Measurements from ENCODE around the gene MNX1. TPM values are rescaled to one million over a fixed set of nuclear protein-coding genes. Genes with fewer than 3 reads are reported as not detected.

MNX1 gene
- total and polyA plus RNA-seq, 2 donors (not counting 3 experiments of a cell fraction or from before 2014, with no cell fraction given), result not detected

DNA sequence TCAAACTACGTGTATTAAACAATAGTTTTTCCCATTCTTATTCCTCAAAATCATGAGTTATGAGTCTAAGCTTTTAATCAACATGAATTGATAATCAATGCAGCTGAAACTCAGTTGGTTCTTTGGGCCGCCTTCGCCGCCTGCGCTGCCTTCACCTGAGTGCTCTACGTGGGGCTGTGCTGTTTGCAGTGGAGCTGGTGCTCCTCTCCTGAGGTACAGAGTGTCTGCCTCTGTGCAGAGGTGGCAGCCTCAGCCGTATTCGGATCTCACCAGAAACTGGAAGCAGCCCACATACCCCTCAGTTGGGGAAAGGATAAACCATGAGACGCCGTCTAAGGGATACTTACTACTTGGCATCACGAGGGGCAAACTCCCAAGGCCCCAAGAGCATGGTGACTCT lies 45.5 kb downstream of the MNX1 start:
- Histone ChIP-seq H3K79me2 (ENCODE audit: control insufficient read depth, insufficient read depth, low read length) (peaks cover 2% of the 10 kb centered on the region), H3K27ac (ENCODE audit: insufficient read depth, low read depth, low read length) (no peak overlapping the region), H4K20me1 (replicated peaks; ENCODE audit: control insufficient read depth, extremely low read depth, insufficient read depth, low read length) (no peaks in the 10 kb centered on the region), H3K9me3 (replicated peaks; ENCODE audit: control insufficient read depth, insufficient read depth, low read length) (no peaks in the 10 kb centered on the region), H3K27me3 (ENCODE audit: control insufficient read depth in 2 of 2, insufficient read depth in 2 of 2, low read length in 2 of 2) (no peaks in the 10 kb centered on the region), H3K9ac (replicated peaks; ENCODE audit: extremely low read depth, insufficient read depth, low read length) (no peak overlapping the region), H3K4me1 (ENCODE audit: control insufficient read depth, extremely low read depth, insufficient read depth, low read length) (no peaks in the 10 kb centered on the region), H3K4me3 (replicated peaks in 1 of 3; ENCODE audit: insufficient read depth in 1 of 3, low read depth in 1 of 3, low read length in 3 of 3) (no peak overlapping the region), H3K4me2 (ENCODE audit: insufficient read depth, low read length) (no peak overlapping the region), H2AFZ (ENCODE audit: low read depth, low read length) (no peak overlapping the region), H3K36me3 (ENCODE audit: control insufficient read depth in 2 of 2, extremely low read depth in 1 of 2, insufficient read depth in 2 of 2, low read length in 2 of 2) (peaks cover 10 to 46% of the 10 kb centered on the region in 2 experiments), H3K9me1 (replicated peaks; ENCODE audit: control insufficient read depth, extremely low read depth, insufficient read depth, low read length) (no peaks in the 10 kb centered on the region)
- dilution Hi-C loops (cut with MboI; ENCODE audit: extremely low pct_ligation_motif_present, low sequenced_read_pairs) (no loop called here), intact Hi-C loops (cut with micrococcal nuclease) (no loop called here)
- no peak for DNase-seq (ENCODE audit: low read depth, low spot score)
- TF ChIP-seq CTCF (IDR thresholded peaks at IDR 0.05; ENCODE audit: extremely low read depth in 1 of 2, insufficient read depth in 1 of 2, low read depth in 1 of 2, low read length in 2 of 2) (no peak), MYC (IDR thresholded peaks at IDR 0.05; ENCODE audit: low read depth, low read length) (no peak), POLR2AphosphoS5 (IDR thresholded peaks at IDR 0.05; ENCODE audit: insufficient read depth, low read depth, low read length) (no peak), POLR2A (IDR thresholded peaks at IDR 0.05; ENCODE audit: low read depth, low read length) (no peak), EZH2 (IDR thresholded peaks at IDR 0.05; ENCODE audit: borderline replicate concordance, low read depth, low read length, severe bottlenecking) (no peak), JUN (IDR thresholded peaks at IDR 0.05; ENCODE audit: borderline replicate concordance, insufficient read depth, insufficient read length, low read depth) (no peak), FOS (IDR thresholded peaks at IDR 0.05; ENCODE audit: borderline replicate concordance, insufficient read depth, low read length) (no peak), GATA2 (IDR thresholded peaks at IDR 0.05; ENCODE audit: insufficient read depth, insufficient read length, low read depth, low read length) (no peak)
- TF ChIP-seq, protein P1, sequence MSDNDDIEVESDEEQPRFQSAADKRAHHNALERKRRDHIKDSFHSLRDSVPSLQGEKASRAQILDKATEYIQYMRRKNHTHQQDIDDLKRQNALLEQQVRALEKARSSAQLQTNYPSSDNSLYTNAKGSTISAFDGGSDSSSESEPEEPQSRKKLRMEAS (IDR thresholded peaks at IDR 0.05; ENCODE audit: insufficient read depth, insufficient read length), result no peak
- no peak for FAIRE-seq
- POLR2A ChIA-PET, result no interaction called here
- no TSS peak for BruUV-seq (replicated peaks)
- CTCF ChIA-PET, result interaction anchor here (1.1 to 1.4 kb wide), 2 partner anchors 15 to 16 kb away, joined by 3 to 4 read pairs; partner anchors contain the start of gene NOM1

All from endothelial cell of umbilical vein (primary cell).